Stimulated activated CD4-positive, alpha-beta T cell treated with anti-CD3 and anti-CD28 coated beads, TNF-alpha, amount 100 ng/mL, for 24 hours (primary cell): ENCODE measurements around the gene SCAANT1.

Experiments
- DNase-seq, 3 experiments: peaks; one replicate each; pipeline ENCODE4 v3.0.0-alpha.2; 2020; ENCODE audit warnings: low read depth in 3 of 3

Gene SCAANT1

GRCh38 chr3:63863150-63864007, 48.8 kb downstream of the SCAANT1 start, which contains the start of the genes ATXN7 and THOC7:
Gene ATXN7, plus strand, starts transcription at chr3:63863867. Its CDS starts 48,732 bp downstream, at chr3:63912599.
Gene THOC7, minus strand, starts transcription at chr3:63863805. Its CDS starts 15 bp downstream, at chr3:63863790.
- peak; percentile 47 to 64 (median 53) for DNase-seq

GRCh38 chr3:63862804-63863149, 49.4 kb downstream of the SCAANT1 start:
- DNase-seq, result no peak
